B cell (primary cell): Measurements from ENCODE around the gene PITPNM1.

ENCODE experiments used
- CTCF ChIP-seq: fragments of 200-600 bp; IDR thresholded peaks from one replicate; pipeline ENCODE4 v1.8.0; 2022; ENCODE audit warnings: antibody characterized with exemption, mild to moderate bottlenecking
- EZH2 ChIP-seq: IDR thresholded peaks from 2 replicates; pipeline ENCODE4 v1.6.1; 2012; ENCODE audit warnings: borderline replicate concordance, low read depth, mild to moderate bottlenecking, moderate library complexity, low read length; ENCODE audit not compliant: insufficient read depth, poor library complexity, severe bottlenecking

GRCh38 chr11:67490727-67491065 is 14.5 kb downstream of the PITPNM1 start:
- TF ChIP-seq CTCF (no peak), EZH2 (no peak)
